Endothelial cell of umbilical vein (primary cell): ENCODE measurements around the gene BRWD1. TPM values are rescaled to one million over a fixed set of nuclear protein-coding genes. Genes with fewer than 3 reads are reported as not detected.

Experiments
- BruUV-seq: library from RNA; stranded (reverse); fragments of 400-500 nt; replicated peaks from 2 replicates; lab custom pipeline; 2021; lab: Mats Ljungman, UMichigan
- CTCF ChIA-PET: fragments of 300-600, 350-600 bp; sonication (Branson Sonifier 250); formaldehyde crosslinking; loops from one replicate; lab custom pipeline; 2021; ENCODE audit warnings: antibody characterized with exemption, inconsistent platforms; lab: Charles Lee
- POLR2A ChIA-PET: fragments of 300-600, 350-600 bp; sonication (Branson Sonifier 250); formaldehyde crosslinking; loops from one replicate; lab custom pipeline; 2021; ENCODE audit warnings: antibody characterized with exemption, inconsistent platforms; lab: Charles Lee
- DNase-seq: peaks from one replicate; pipeline ENCODE4 v3.0.0-alpha.2; 2011; ENCODE audit warnings: low read depth, low spot score
- FAIRE-seq: peaks from 2 replicates; lab custom pipeline; 2011; peaks lifted over from hg19 to GRCh38; lab: Jason Lieb, UNC
- H2AFZ ChIP-seq: 2 replicates; pipeline ENCODE4 v1.6.0; 2012; ENCODE audit warnings: low read depth, low read length, control low read depth, inconsistent platforms
- H3K27ac ChIP-seq: 2 replicates; pipeline ENCODE4 v1.5.1; 2011; ENCODE audit warnings: low read depth, mild to moderate bottlenecking, control low read depth, low read length, moderate library complexity; ENCODE audit not compliant: insufficient read depth
- H3K27me3 ChIP-seq, 2 experiments: 2 replicates each; pipeline versions ENCODE4 v1.6.0 to v1.6.1; 2011; ENCODE audit warnings: low read length in 2 of 2, mixed read lengths in 1 of 2; ENCODE audit not compliant: control insufficient read depth in 2 of 2, insufficient read depth in 2 of 2
- H3K36me3 ChIP-seq, 2 experiments: 2 replicates in 1 of 2; 3 replicates in 1 of 2; pipeline ENCODE4 v1.5.1; 2011; ENCODE audit warnings: low read length in 2 of 2, mild to moderate bottlenecking in 1 of 2, moderate library complexity in 1 of 2; ENCODE audit not compliant: control insufficient read depth in 2 of 2, insufficient read depth in 2 of 2; ENCODE audit errors: extremely low read depth in 1 of 2
- H3K4me1 ChIP-seq: 3 replicates; pipeline ENCODE4 v1.5.1; 2011; ENCODE audit warnings: mild to moderate bottlenecking, low read length; ENCODE audit not compliant: control insufficient read depth, insufficient read depth; ENCODE audit errors: extremely low read depth
- H3K4me2 ChIP-seq: 2 replicates; pipeline ENCODE4 v1.6.1; 2011; ENCODE audit warnings: low read length, control low read depth, mixed read lengths; ENCODE audit not compliant: insufficient read depth
- H3K4me3 ChIP-seq, 3 experiments: fragments of 200-600 bp in 1 of 3; sonication (generic), shearing (Covaris generic) in 1 of 3; replicated peaks in 1 of 3; 2 replicates each; pipeline ENCODE4 v1.5.1; 2011 to 2016; ENCODE audit warnings: control low read depth in 3 of 3, low read length in 3 of 3, mild to moderate bottlenecking in 2 of 3, inconsistent platforms in 1 of 3, low read depth in 1 of 3, moderate library complexity in 1 of 3; ENCODE audit not compliant: insufficient read depth in 1 of 3
- H3K79me2 ChIP-seq: 2 replicates; pipeline ENCODE4 v1.6.0; 2012; ENCODE audit warnings: low read length, inconsistent platforms; ENCODE audit not compliant: control insufficient read depth, insufficient read depth
- H3K9ac ChIP-seq: replicated peaks from 2 replicates; pipeline ENCODE3; 2011; ENCODE audit warnings: low read length, control low read depth; ENCODE audit not compliant: insufficient read depth; ENCODE audit errors: extremely low read depth
- H3K9me1 ChIP-seq: replicated peaks from 3 replicates; pipeline ENCODE4 v1.6.0; 2011; ENCODE audit warnings: mild to moderate bottlenecking, low read length; ENCODE audit not compliant: control insufficient read depth, insufficient read depth; ENCODE audit errors: extremely low read depth
- H3K9me3 ChIP-seq: replicated peaks from 2 replicates; pipeline ENCODE4 v1.5.1; 2012; ENCODE audit warnings: low read length, inconsistent platforms; ENCODE audit not compliant: control insufficient read depth, insufficient read depth
- H4K20me1 ChIP-seq: replicated peaks from 2 replicates; pipeline ENCODE3; 2011; ENCODE audit warnings: mild to moderate bottlenecking, low read length; ENCODE audit not compliant: control insufficient read depth, insufficient read depth; ENCODE audit errors: extremely low read depth
- EZH2 ChIP-seq: IDR thresholded peaks from 2 replicates; pipeline ENCODE4 v1.6.1; 2012; ENCODE audit warnings: borderline replicate concordance, low read depth, mild to moderate bottlenecking, moderate library complexity, low read length, inconsistent platforms; ENCODE audit not compliant: severe bottlenecking
- FOS ChIP-seq: IDR thresholded peaks from 2 replicates; pipeline ENCODE4 v1.6.1; 2011; ENCODE audit warnings: mild to moderate bottlenecking, low read length, moderate library complexity, borderline replicate concordance; ENCODE audit not compliant: insufficient read depth
- GATA2 ChIP-seq: IDR thresholded peaks from 2 replicates; pipeline ENCODE4 v1.7.0; 2011; ENCODE audit warnings: low read depth, mild to moderate bottlenecking, moderate library complexity, mixed read lengths, low read length; ENCODE audit not compliant: insufficient read length, insufficient read depth
- JUN ChIP-seq: IDR thresholded peaks from 2 replicates; pipeline ENCODE4 v1.6.1; 2011; ENCODE audit warnings: borderline replicate concordance, low read depth; ENCODE audit not compliant: insufficient read length, insufficient read depth
- MYC ChIP-seq: IDR thresholded peaks from one replicate; pipeline ENCODE4 v1.6.1; 2011; ENCODE audit warnings: mild to moderate bottlenecking, low read depth, low read length
- POLR2A ChIP-seq: IDR thresholded peaks from 2 replicates; pipeline ENCODE4 v1.6.1; 2012; ENCODE audit warnings: low read depth, mild to moderate bottlenecking, control low read depth, low read length
- POLR2AphosphoS5 ChIP-seq: IDR thresholded peaks from 2 replicates; pipeline ENCODE4 v1.6.1; 2012; ENCODE audit warnings: low read depth, mild to moderate bottlenecking, control low read depth, low read length, moderate library complexity; ENCODE audit not compliant: insufficient read depth
- dilution Hi-C: fragments of 300-500 bp; cut with MboI; formaldehyde crosslinking; loops from one replicate; pipeline ENCODE4 v1.15.0; 2019; ENCODE audit warnings: low sequenced_read_pairs; ENCODE audit not compliant: extremely low pct_ligation_motif_present
- intact Hi-C: fragments of 100-400 bp; cut with micrococcal nuclease; formaldehyde crosslinking; loops from one replicate; pipeline ENCODE4 v1.10.0; 2022
- polyA plus RNA-seq, 4 experiments: library from polyadenylated mRNA; depleted of rRNA in 3 of 4; stranded (reverse) in 3 of 4; unstranded in 1 of 4; fragments of >200 nt; gene quantifications; 2 replicates each; pipeline versions ENCODE4 v1.2.1 to v1.2.3, GENCODE V29; 2011 to 2012; ENCODE audit warnings: missing spikeins in 1 of 4
- total RNA-seq: library from RNA; stranded (reverse); gene quantifications from 2 replicates; pipeline ENCODE4 v1.2.3, GENCODE V29; 2021
- TF ChIP-seq, protein P1 (sequence below), 2 donors: IDR thresholded peaks; 1 replicate in 1 of 2; 2 replicates in 1 of 2; pipeline ENCODE4 v1.5.1; 2011; ENCODE audit warnings: low read length in 2 of 2, mild to moderate bottlenecking in 2 of 2, moderate library complexity in 2 of 2, control low read depth in 1 of 2, inconsistent platforms in 1 of 2, low read depth in 1 of 2; ENCODE audit not compliant: insufficient read depth in 1 of 2; ENCODE audit errors: extremely low read depth in 1 of 2
- TF ChIP-seq, protein P2 (sequence below): IDR thresholded peaks from 2 replicates; pipeline ENCODE4 v1.6.1; 2011; ENCODE audit not compliant: insufficient read depth, insufficient read length

BRWD1 gene
- total and polyA plus RNA-seq, 2 donors (not counting 3 experiments of a cell fraction or from before 2014, with no cell fraction given), result 6.1 to 33.2 TPM

DNA sequence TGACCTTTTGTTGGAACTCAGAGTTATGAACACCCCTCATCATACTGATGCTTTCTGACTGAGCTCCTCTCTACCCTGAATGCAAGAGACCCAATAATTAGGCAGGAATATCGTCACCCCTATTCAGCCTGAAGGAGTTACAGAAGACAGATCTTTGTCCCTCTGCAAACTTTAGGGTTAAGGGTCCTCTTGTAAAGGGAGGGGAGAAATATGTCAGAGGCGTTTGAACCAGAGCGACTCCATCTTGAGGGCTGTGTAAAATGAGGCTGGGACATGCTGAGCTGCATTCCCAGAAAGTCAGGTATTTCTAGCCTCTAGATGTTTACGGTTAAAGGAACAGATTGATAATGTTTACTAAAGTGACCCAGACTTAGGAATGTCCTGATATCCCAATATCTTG is 46.0 kb upstream of the BRWD1 start:
- Histone ChIP-seq H4K20me1 (no peaks in the 10 kb centered on the region), H3K36me3 (no peaks in the 10 kb centered on the region), H3K9ac (no peak overlapping the region), H3K9me1 (no peaks in the 10 kb centered on the region), H2AFZ (no peak overlapping the region), H3K79me2 (no peaks in the 10 kb centered on the region), H3K9me3 (no peaks in the 10 kb centered on the region), H3K27me3 (peaks cover 3 to 10% of the 10 kb centered on the region in 2 experiments), H3K4me1 (no peaks in the 10 kb centered on the region), H3K27ac (no peak overlapping the region), H3K4me2 (no peak overlapping the region), H3K4me3 (no peak overlapping the region)
- no peak for FAIRE-seq
- ChIA-PET POLR2A (no interaction called here), CTCF (interaction anchor here (0.6 to 1.5 kb wide), 3 partner anchors 21 to 53 kb away, joined by 3 to 4 read pairs (median 3); a partner anchor contains a TSS)
- dilution Hi-C loops (no loop called here), intact Hi-C loops (no loop called here)
- TF ChIP-seq POLR2A (no peak), GATA2 (no peak), POLR2AphosphoS5 (no peak), JUN (no peak)
- no TSS peak for BruUV-seq
- no peak for DNase-seq

DNA sequence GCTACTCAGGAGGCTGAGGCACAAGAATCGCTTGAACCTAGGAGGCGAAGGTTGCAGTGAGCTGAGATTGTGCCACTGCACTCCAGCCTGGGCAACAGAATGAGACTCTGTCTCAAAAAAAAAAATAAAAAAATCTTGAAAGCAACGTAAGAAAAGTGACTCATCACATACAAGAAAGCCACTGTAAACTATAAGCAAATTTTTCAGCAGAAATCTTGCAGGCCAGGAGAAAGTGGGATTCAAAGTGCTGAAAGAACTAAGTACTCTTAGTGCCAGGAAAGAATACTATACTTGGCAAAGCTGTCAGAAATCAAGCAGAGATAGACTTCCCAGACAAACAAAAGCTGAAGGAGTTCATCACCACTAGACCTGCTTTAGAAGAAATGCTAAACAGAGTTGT is 39.9 kb upstream of the BRWD1 start:
- Histone ChIP-seq H3K9me3 (no peaks in the 10 kb centered on the region), H3K79me2 (peaks cover 1% of the 10 kb centered on the region), H3K4me2 (no peak overlapping the region), H2AFZ (no peak overlapping the region), H4K20me1 (no peaks in the 10 kb centered on the region), H3K27ac (no peak overlapping the region), H3K36me3 (no peaks in the 10 kb centered on the region), H3K4me1 (peaks cover 5% of the 10 kb centered on the region), H3K27me3 (peaks cover 3% of the 10 kb centered on the region in 2 experiments), H3K9ac (no peak overlapping the region), H3K9me1 (no peaks in the 10 kb centered on the region), H3K4me3 (no peak overlapping the region)
- POLR2A ChIA-PET, result no interaction called here
- intact Hi-C loops (no loop called here), dilution Hi-C loops (no loop called here)
- TF ChIP-seq MYC (no peak), POLR2AphosphoS5 (no peak), FOS (no peak), JUN (no peak), POLR2A (no peak), EZH2 (no peak), GATA2 (no peak)
- TF ChIP-seq, protein P1, sequence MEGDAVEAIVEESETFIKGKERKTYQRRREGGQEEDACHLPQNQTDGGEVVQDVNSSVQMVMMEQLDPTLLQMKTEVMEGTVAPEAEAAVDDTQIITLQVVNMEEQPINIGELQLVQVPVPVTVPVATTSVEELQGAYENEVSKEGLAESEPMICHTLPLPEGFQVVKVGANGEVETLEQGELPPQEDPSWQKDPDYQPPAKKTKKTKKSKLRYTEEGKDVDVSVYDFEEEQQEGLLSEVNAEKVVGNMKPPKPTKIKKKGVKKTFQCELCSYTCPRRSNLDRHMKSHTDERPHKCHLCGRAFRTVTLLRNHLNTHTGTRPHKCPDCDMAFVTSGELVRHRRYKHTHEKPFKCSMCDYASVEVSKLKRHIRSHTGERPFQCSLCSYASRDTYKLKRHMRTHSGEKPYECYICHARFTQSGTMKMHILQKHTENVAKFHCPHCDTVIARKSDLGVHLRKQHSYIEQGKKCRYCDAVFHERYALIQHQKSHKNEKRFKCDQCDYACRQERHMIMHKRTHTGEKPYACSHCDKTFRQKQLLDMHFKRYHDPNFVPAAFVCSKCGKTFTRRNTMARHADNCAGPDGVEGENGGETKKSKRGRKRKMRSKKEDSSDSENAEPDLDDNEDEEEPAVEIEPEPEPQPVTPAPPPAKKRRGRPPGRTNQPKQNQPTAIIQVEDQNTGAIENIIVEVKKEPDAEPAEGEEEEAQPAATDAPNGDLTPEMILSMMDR (IDR thresholded peaks at IDR 0.05; ENCODE audit: extremely low read depth in 1 of 2, insufficient read depth in 1 of 2, low read depth in 1 of 2, low read length in 2 of 2), result no peak
- TF ChIP-seq, protein P2, sequence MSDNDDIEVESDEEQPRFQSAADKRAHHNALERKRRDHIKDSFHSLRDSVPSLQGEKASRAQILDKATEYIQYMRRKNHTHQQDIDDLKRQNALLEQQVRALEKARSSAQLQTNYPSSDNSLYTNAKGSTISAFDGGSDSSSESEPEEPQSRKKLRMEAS, result no peak
- BruUV-seq, result no TSS peak
- FAIRE-seq (no peak), DNase-seq (no peak)
- CTCF ChIA-PET, result interaction anchor here (2.3 kb wide), 1 partner anchor 34 kb away, joined by 7 read pairs; no protein-coding TSS in a partner anchor
